GM21576 (cell line): ENCODE measurements around the gene MLC1.

ENCODE experiments used
- ATAC-seq: cut with Tn5 transposase; IDR thresholded peaks from one replicate; pipeline ENCODE4 v1.9.1; 2021; ENCODE audit warnings: mild to moderate bottlenecking, moderate library complexity; ENCODE audit not compliant: unreplicated experiment

The MLC1 gene

DNA sequence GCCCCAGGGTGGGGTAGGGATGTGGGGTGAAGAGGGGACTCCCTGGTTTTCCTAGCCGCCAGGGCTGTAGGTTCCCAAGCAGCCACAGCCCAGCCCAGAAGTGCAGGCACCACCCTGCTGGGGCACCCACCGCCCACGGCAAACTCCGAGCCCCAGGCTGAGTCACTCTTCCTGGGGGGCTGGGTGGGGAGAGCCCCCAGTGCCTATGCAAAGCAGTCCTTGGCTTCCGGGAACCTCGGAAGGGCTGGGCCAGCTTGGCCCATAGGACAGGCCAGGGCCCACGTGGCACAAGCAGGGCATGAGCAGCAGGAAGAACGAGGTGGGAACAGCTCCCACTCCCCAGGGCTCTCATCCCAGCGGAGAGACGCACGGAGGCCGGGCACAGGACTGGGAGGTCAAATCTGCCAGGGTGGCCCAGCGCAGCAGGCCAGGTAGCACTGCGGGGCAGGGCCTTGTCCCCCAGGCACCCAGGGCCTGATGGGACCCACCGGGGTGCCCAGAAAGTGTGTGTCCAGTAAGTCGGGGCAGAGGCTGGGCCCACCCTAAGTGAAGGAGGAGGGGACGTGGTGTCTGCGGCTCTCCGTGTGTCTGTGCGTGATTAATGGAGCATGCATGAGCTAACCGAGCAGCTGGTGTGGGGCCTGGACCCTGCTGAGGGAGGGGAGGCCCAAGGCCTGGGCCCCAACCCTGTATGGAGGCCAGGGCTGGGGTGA lies 68.1 kb downstream of the MLC1 start:
- no peak for ATAC-seq

DNA sequence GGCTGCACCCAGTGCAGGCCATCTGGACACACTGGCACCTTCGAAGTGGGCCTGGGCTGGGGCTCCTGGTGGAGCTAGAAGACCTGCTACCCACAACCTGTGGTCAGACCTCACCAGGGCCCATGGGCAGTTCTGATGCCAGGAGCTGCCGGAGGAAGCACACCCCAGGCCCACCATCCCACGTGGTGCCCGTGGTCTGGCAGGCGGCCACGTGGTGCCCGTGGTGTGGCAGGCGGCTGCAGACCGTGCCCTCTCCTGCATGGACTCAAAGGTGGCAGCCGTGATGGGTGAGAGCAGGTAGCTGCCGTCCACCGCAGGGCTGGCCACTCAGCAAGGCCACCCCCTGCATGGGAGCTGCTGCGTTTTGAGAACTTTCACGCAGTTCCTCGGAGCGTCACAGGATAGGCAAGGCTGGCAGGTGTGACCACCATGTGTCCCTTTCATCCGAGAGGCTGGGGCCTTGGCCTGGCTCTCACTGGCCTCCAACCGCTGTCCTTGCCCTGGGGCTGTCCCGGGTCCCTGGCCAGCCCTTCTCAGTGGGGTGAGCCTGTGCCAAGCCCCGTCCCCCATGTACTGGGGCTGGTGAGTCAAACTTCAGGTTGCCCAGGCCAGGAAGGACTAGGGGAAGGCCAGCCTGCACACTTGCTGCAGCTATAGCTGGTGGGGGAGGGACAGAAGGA lies 68.8 kb downstream of the MLC1 start:
- ATAC-seq: no peak

DNA sequence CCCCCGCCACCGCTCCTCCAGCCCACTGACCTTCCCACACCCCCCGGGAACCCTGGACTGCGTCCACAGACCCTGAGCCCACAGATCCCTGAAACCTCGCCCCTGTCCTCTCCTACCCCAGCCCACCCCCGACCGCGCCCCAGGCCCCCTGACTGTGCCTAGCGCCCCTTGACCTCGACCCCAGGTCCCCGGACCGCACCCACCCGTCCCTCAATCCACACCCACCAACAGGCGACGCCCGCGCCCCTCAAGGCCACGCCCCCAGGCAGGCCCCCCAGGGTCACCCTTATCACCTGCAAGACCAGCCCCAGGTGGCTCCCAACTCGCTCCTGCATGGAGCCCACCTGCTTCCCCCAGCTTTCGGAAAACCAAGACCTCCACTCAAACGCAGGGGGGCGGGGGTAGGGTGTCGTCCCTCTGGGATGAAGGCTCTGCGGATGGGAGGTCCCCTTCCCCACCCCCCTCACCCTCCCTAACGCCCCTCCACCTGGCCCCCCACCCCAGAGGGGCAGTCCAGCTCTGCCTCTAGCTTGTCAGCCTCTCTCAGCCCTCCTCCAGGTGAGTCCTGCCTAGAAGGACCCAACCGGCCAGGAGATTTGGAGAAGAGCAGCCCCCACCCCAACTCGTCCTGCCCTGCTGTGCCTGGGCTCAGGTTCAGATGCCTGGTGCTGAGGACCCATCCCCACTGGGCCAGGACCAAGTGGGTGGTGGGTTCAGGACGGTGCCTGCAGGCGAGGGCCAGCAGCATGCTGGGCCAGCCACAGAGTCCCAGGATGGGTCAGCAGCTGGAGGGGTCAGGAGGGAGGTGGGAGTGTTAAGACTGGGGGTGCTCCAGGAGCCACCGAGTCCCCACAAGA lies 69.5 kb downstream of the MLC1 start:
- ATAC-seq: no peak

DNA sequence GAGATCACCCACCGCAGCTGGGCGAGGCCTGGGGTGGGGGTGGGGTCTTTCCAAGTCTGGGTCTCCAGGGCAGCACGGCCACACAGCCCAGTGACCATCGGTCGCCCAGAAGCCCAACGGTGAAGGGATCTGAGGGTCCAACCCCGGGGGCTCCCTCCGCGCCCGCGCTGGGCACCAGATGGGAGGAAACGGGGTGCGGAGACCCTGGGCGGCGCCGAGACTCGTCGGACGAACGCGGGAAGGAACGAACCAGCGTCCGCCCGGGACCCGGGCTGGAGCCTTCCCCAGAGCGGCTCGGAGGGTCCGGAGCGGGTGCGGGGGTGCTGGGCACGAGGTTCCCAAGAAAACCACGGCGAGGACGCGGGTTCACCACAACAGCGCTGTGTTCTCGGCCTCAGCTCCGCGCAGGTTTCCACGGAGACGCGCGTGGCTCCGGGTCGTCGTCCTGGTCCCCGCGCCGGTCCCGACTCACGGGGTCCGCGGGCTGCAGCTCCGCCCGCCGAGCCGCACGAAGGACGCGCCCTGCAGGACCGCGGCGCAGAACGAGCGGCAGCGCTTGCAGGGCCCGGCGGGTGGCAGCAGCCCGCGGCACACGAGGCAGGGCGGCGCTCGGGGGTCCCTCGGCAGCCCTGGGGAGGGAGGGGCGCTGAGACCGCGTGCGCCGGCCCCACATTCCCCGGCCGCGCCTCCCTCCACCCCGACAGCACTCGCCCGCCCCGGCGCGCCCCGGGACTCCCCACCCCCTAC lies 70.4 kb downstream of the MLC1 start:
- ATAC-seq: no peak

DNA sequence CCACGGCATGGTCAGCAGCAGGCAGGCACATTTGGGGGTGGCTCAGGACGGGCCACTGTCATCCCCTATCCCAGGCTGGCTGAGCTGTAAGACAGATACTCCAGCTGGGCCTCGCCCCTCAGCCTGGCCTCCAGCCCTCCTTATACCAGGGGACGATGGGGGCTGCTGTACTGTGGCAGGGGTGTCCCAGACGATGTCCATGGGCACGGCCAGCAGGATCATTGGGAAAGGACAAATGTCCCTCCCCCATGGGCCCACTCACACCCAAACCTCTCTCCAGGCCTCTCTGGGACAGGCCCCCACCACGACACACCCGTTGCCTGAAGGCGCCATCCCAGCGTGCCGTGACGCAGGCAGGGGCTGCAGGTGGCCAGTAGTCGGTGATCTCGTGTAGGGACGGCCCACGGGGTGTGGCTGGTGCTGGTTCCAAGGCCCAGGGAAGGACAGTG lies 71.1 kb downstream of the MLC1 start:
- no peak for ATAC-seq

DNA sequence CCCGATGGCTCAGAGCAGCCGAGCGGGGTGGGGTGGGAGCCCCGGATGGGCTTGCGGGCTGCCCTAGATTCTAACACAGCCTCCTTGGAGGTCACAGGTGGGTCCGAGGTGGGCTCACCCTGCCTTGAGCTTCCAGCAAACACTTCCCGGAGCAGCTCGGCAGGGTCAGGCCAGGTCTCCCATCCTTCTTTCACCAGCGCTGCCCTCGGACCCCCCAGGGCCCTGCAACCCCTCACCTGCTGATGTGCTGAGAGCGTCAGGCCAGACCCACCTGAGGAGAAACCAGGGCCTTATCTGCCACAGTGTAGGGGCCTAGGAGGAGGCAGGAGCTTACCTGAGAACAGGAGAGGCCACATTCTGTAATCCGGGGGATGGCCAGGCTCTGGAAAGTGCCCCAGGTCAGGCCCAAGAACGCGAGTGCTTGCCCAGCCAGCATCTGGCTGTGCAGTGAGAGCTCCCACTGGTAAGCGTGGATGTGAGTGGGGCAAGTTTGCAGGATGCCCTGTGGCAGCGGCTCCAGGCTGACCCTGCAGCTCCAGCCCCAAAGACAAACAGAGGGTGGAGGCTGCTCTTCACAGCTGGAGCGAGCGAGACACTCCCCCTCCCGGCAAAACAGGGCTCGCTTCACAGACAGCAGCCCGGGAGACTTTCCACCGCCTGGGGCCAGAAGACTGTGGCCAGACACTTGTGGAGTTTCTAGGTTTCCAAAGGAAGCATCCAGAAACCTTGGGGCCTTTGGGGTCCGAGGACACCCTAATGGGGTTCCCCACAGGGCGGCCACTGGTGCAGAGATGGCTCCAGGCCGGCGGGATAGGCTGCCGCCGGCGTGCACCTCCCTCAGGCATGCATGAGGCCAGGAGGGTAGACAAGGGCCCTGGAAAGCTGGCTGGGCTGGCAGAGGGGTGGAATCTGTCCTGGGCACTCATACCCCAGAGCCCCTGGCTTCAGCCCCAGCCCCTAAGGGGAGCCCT lies 72.7 kb downstream of the MLC1 start, which contains the start of gene IL17REL:
IL17REL (minus strand) TSS at position 555 of the 971 bp plus-strand sequence; CDS start at position 436, 119 bp downstream.
- no peak for ATAC-seq

DNA sequence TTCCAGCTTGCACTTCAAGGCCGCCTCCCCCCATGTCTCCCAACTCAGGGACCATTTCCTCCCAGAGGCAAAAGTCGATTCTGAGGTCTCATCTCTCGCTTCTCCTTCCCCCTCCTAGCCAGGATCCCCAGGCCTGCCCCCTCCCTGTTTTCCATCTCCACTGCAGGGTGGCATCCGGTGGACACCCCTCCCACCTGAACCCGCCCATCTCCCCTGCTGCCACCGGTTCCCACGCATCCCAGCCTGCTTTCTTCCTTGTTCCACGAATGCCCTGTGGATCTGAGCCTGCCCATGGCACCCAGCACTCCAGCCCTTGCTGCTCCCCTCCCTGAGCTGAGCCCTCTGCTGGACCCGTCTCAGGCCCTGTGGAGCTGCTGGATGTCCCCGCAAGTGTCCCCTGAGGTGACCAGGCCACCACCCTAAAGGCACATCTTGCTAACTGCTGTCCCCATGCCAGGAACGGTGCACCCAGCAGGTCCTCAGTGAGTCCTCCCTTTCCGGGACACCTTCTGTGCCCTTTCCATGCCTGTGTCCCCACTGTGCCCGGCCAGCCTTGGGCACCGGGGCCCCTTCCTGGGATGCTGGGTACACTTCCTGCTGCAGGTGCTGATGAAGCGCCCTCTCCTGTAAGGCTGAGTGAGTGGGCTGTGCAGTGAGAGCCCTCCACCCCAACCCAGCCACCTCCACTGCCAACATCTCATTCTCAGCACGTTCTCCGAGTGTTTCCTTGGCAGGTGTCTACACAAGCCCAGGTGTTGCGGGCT lies 73.6 kb downstream of the MLC1 start:
- ATAC-seq: no peak

DNA sequence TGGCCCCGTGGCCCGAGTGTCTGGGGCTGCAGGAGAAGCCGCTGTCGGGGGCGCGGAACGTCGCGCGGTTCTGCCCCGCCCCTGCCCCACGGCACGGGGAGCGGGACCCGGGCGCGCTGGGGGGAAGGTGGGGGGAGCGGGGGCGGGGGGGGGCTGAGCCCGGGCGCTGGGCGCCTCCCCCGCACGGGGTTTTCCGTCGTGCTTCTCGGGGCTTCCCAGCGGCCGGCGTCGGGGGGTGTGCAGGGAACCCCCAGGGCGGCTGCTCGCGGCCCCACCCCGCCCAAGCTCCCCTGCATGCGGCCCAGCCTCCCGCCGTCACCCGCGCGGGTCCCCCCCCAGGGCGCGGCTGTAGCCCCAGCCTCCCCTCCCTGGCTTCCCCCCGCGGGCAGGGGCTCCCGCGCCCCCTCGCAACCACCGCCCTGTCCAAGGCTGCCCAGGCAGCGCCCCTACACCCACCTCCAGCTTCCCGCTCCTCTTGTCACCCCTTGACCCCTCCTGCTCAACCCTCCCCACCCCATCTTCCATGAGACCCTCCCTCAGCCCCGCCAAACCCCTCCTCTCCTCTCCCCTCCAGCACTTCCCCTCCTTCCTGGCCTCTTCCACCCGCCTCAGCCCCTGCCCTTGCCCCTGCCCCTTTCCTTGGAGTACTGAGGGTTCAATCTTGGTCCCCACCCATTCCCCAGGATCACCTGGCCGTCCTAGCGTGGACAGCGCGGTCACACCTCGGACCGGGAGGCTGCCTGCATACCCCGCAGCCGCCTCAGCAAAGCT lies 74.4 kb downstream of the MLC1 start:
- no peak for ATAC-seq

DNA sequence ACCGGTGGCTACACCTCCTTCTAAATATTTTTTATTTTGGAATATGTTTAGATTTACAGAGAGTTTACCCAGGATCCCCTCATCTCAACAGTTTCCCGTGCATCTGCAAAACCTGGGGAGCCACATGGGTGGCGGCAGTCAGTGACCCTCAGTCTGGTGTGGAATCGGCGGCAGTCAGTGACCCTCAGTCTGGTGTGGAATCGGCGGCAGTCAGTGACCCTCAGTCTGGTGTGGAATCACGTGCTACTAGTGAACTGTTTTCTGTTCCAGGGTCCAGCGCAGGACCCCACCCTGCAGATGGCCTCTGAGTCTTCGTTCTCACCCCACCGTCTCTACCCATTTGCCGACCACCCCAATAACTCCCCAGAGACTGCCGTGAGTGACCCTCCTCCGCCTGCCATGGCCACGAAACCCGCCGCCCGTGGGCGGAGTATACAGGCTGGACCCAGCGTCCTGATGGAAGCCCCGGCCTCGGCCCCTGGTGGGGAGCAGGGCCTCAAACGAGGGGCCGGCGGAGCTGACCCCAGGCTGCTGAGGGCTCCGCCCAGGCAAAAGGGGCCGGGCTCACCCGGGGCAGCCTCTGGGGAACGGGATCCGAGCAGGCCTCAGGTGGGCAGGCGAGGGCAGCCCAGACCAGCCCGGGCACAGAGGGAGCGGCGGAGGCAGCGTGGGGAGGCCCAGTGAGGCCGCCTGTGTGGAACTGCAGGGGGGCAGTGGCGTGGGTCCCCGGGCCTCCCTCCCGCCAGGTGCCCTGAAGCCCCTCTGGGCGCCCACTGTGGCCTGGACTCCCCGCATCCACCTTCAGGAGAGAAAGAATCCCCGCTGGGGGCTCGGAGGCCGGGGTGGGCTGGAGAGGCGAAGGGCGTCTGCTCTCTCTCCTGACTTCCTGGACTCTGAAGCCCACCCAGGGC lies 75.2 kb downstream of the MLC1 start:
- ATAC-seq: no peak
